HCT116 (cell line): ENCODE results near the gene FBXL17. TPM values are rescaled to one million over a fixed set of nuclear protein-coding genes. Genes with fewer than 3 reads are reported as not detected.

Experiments used
- ATAC-seq: fragments of 200-7000 bp; cut with Tn5 transposase; 2 replicates; pipeline ENCODE4 v1.9.1; 2020; ENCODE audit warnings: mild to moderate bottlenecking, moderate library complexity
- BruUV-seq: library from RNA; stranded (reverse); fragments of 400-500 nt; replicated peaks from 2 replicates; lab custom pipeline; 2021; lab: Mats Ljungman, UMichigan
- CTCF ChIA-PET: fragments of 300-600 bp; sonication (Branson Sonifier 250); formaldehyde crosslinking; loops from one replicate; lab custom pipeline; 2021; ENCODE audit warnings: antibody characterized with exemption; lab: Charles Lee
- POLR2A ChIA-PET: fragments of 300-600, 350-600 bp; sonication (Branson Sonifier 250); formaldehyde crosslinking; loops from one replicate; lab custom pipeline; 2021; ENCODE audit warnings: antibody characterized with exemption; lab: Charles Lee
- RAD21 ChIA-PET, 2 experiments: fragments of 300-600 bp; sonication (Branson Sonifier 250); formaldehyde crosslinking; loops; one replicate each; lab custom pipeline; 2023; ENCODE audit warnings: low total read pairs in 2 of 2; ENCODE audit not compliant: uncharacterized antibody in 2 of 2, unreplicated experiment in 2 of 2, low non-redundant PET in 1 of 2; lab: Charles Lee
- DNase-seq: peaks from one replicate; pipeline ENCODE4 v3.0.0-alpha.2; 2010; ENCODE audit warnings: low read depth, low spot score
- H2AFZ ChIP-seq: fragments of 200-600 bp; shearing (Covaris generic), sonication (generic); 2 replicates; pipeline ENCODE4 v1.6.1; 2017; ENCODE audit warnings: low read depth, mixed run types, mixed read lengths, antibody characterized with exemption, low read length; ENCODE audit not compliant: poor library complexity, severe bottlenecking
- H3K27ac ChIP-seq: 2 replicates; pipeline ENCODE4 v1.5.1; 2012; ENCODE audit warnings: low read depth, low read length
- H3K27me3 ChIP-seq: fragments of 200-600 bp; sonication (generic); 2 replicates; pipeline ENCODE4 v1.6.1; 2016; ENCODE audit warnings: mixed run types, low read length, mixed read lengths; ENCODE audit not compliant: insufficient read depth
- H3K36me3 ChIP-seq, 2 experiments: fragments of 200-500 bp in 1 of 2; fragments of 200-600 bp in 1 of 2; sonication (Bioruptor generic) in 1 of 2; sonication (generic) in 1 of 2; 2 replicates each; pipeline versions ENCODE4 v1.5.1 to v1.6.1; 2014 to 2016; ENCODE audit warnings: low read length in 2 of 2, inconsistent platforms in 1 of 2, mixed read lengths in 1 of 2, mixed run types in 1 of 2; ENCODE audit not compliant: insufficient read depth in 2 of 2, control insufficient read depth in 1 of 2
- H3K4me1 ChIP-seq, 2 experiments: fragments of 200-600 bp in 1 of 2; sonication (generic) in 1 of 2; 2 replicates each; pipeline versions ENCODE4 v1.5.1 to v1.6.1; 2012 to 2017; ENCODE audit warnings: low read length in 2 of 2, inconsistent platforms in 1 of 2, mild to moderate bottlenecking in 1 of 2, mixed read lengths in 1 of 2, mixed run types in 1 of 2, moderate library complexity in 1 of 2; ENCODE audit not compliant: insufficient read depth in 2 of 2, control insufficient read depth in 1 of 2
- H3K4me2 ChIP-seq: fragments of 200-600 bp; sonication (generic); 2 replicates; pipeline ENCODE4 v1.6.1; 2017; ENCODE audit warnings: mixed run types, low read length, mixed read lengths
- H3K4me3 ChIP-seq, 2 experiments: fragments of 200-600 bp in 1 of 2; sonication (generic) in 1 of 2; replicated peaks in 1 of 2; 2 replicates each; pipeline ENCODE4 v1.5.1; 2011 to 2016; ENCODE audit warnings: low read length in 2 of 2, control low read depth in 1 of 2, low read depth in 1 of 2, mild to moderate bottlenecking in 1 of 2, mixed read lengths in 1 of 2, mixed run types in 1 of 2
- H3K79me2 ChIP-seq: fragments of 200-600 bp; sonication (generic); 2 replicates; pipeline ENCODE4 v1.6.1; 2017; ENCODE audit warnings: mild to moderate bottlenecking, mixed run types, low read length, moderate library complexity, mixed read lengths; ENCODE audit not compliant: insufficient read depth
- H3K9ac ChIP-seq: fragments of 200-600 bp; sonication (generic); 2 replicates; pipeline ENCODE4 v1.6.1; 2016; ENCODE audit warnings: low read length, mixed read lengths
- H3K9me2 ChIP-seq: fragments of 200-600 bp; sonication (generic), shearing (Covaris generic); 2 replicates; pipeline ENCODE4 v1.6.1; 2017; ENCODE audit warnings: mixed run types, mild to moderate bottlenecking, moderate library complexity; ENCODE audit not compliant: insufficient read depth
- H3K9me3 ChIP-seq, 2 experiments: fragments of 200-500 bp in 1 of 2; fragments of 200-600 bp in 1 of 2; sonication (Bioruptor generic) in 1 of 2; sonication (generic) in 1 of 2; 2 replicates each; pipeline ENCODE4 v1.6.1; 2014 to 2017; ENCODE audit warnings: low read length in 2 of 2, mixed read lengths in 2 of 2, inconsistent platforms in 1 of 2, low read depth in 1 of 2, mild to moderate bottlenecking in 1 of 2, mixed run types in 1 of 2, moderate library complexity in 1 of 2; ENCODE audit not compliant: control insufficient read depth in 1 of 2, insufficient read depth in 1 of 2
- H4K20me1 ChIP-seq: fragments of 200-600 bp; sonication (generic), shearing (Covaris generic); 2 replicates; pipeline ENCODE4 v1.6.1; 2017; ENCODE audit warnings: mixed run types, mild to moderate bottlenecking, moderate library complexity; ENCODE audit not compliant: insufficient read depth
- CEBPB ChIP-seq: IDR thresholded peaks from 2 replicates; pipeline ENCODE4 v1.6.1; 2012; ENCODE audit warnings: low read depth
- ELF1 ChIP-seq: IDR thresholded peaks from 2 replicates; pipeline ENCODE4 v1.6.1; 2012; ENCODE audit warnings: low read depth, borderline replicate concordance
- EZH2phosphoT487 ChIP-seq: fragments of 200-600 bp; IDR thresholded peaks from 2 replicates; pipeline ENCODE4 v1.6.1; 2018; ENCODE audit warnings: antibody characterized with exemption, borderline replicate concordance
- FOSL1 ChIP-seq: IDR thresholded peaks from 2 replicates; pipeline ENCODE4 v1.6.1; 2012; ENCODE audit warnings: low read depth
- POLR2A ChIP-seq: IDR thresholded peaks from 2 replicates; pipeline ENCODE4 v1.7.0; 2011; ENCODE audit warnings: borderline replicate concordance; ENCODE audit not compliant: insufficient read depth, insufficient read length; ENCODE audit errors: extremely low read depth
- POLR2AphosphoS5 ChIP-seq: IDR thresholded peaks from 2 replicates; pipeline ENCODE4 v1.6.1; 2011; ENCODE audit warnings: mild to moderate bottlenecking, low read depth, low read length, moderate library complexity
- RAD21 ChIP-seq: IDR thresholded peaks from 2 replicates; pipeline ENCODE4 v1.6.1; 2012; ENCODE audit warnings: low read depth, mild to moderate bottlenecking
- SIN3A ChIP-seq: IDR thresholded peaks from 2 replicates; pipeline ENCODE4 v1.6.1; 2012; ENCODE audit warnings: low read depth
- SRF ChIP-seq: IDR thresholded peaks from 2 replicates; pipeline ENCODE4 v1.6.1; 2012; ENCODE audit warnings: low read depth
- TCF7L2 ChIP-seq: IDR thresholded peaks from 2 replicates; pipeline ENCODE4 v1.7.0; 2011; ENCODE audit warnings: borderline replicate concordance, inconsistent platforms; ENCODE audit not compliant: insufficient read depth, insufficient read length; ENCODE audit errors: extremely low read depth
- YY1 ChIP-seq: IDR thresholded peaks from 2 replicates; pipeline ENCODE4 v1.6.1; 2011; ENCODE audit warnings: low read length, low read depth, moderate library complexity, mild to moderate bottlenecking; ENCODE audit not compliant: insufficient replicate concordance; ENCODE audit errors: extremely low read depth
- ZNF274 ChIP-seq: fragments of 200-500 bp; sonication (Bioruptor generic); IDR thresholded peaks from 2 replicates; pipeline ENCODE4 v1.6.1; 2014; ENCODE audit warnings: mild to moderate bottlenecking, low read depth, low read length, inconsistent platforms
- intact Hi-C: fragments of 100-400 bp; cut with micrococcal nuclease; formaldehyde crosslinking; loops from 2 replicates; pipeline ENCODE4 v1.10.0; 2022
- total RNA-seq: library from RNA; stranded (reverse); gene quantifications from one replicate; pipeline ENCODE4 v1.2.1, GENCODE V29; 2021; ENCODE audit not compliant: unreplicated experiment
- TF ChIP-seq, protein P1 (sequence below): IDR thresholded peaks from 2 replicates; pipeline ENCODE4 v1.6.1; 2011; ENCODE audit warnings: mild to moderate bottlenecking, low read length, moderate library complexity; ENCODE audit not compliant: insufficient replicate concordance; ENCODE audit errors: extremely low read depth
- TF ChIP-seq, protein P2 (sequence below): IDR thresholded peaks from 2 replicates; pipeline ENCODE4 v1.6.1; 2012; ENCODE audit warnings: low read depth

The FBXL17 gene
- total RNA-seq, 1 experiment from 2014 or later, result 9.4 TPM

DNA sequence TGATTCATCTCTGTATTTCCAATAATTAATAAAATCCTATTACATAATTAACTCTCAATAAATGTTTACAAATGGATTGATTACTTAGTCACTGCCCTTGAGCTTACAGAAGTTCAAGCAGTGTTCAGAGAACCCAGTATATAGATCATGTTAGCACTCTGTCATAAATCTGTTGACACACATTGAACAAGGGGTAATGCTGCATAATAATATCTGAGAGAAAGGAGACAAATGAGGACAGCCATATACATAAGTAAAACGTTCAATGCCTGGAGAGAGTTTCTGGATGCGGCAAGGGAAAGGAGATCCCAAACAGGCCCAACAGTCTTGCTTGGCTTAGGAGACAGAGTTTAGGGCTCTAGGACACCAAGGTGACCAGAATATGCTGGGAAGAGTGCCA is 270.2 kb downstream of the FBXL17 start:
- Histone ChIP-seq H3K9me2 (no peaks in the 10 kb centered on the region), H3K9me3 (no peaks in the 10 kb centered on the region), H3K9ac (no peak overlapping the region), H3K4me2 (no peak overlapping the region), H3K79me2 (no peaks in the 10 kb centered on the region), H3K36me3 (no peaks in the 10 kb centered on the region), H3K4me3 (no peak overlapping the region), H2AFZ (no peak overlapping the region), H4K20me1 (no peaks in the 10 kb centered on the region), H3K4me1 (no peaks in the 10 kb centered on the region), H3K27me3 (no peaks in the 10 kb centered on the region), H3K27ac (no peak overlapping the region)
- no peak for TF ChIP-seq TCF7L2
- TF ChIP-seq ZNF274, result no peak
- TF ChIP-seq ELF1, result no peak
- TF ChIP-seq, protein P1, sequence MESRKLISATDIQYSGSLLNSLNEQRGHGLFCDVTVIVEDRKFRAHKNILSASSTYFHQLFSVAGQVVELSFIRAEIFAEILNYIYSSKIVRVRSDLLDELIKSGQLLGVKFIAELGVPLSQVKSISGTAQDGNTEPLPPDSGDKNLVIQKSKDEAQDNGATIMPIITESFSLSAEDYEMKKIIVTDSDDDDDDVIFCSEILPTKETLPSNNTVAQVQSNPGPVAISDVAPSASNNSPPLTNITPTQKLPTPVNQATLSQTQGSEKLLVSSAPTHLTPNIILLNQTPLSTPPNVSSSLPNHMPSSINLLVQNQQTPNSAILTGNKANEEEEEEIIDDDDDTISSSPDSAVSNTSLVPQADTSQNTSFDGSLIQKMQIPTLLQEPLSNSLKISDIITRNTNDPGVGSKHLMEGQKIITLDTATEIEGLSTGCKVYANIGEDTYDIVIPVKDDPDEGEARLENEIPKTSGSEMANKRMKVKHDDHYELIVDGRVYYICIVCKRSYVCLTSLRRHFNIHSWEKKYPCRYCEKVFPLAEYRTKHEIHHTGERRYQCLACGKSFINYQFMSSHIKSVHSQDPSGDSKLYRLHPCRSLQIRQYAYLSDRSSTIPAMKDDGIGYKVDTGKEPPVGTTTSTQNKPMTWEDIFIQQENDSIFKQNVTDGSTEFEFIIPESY, result no peak
- TF ChIP-seq, protein P2, sequence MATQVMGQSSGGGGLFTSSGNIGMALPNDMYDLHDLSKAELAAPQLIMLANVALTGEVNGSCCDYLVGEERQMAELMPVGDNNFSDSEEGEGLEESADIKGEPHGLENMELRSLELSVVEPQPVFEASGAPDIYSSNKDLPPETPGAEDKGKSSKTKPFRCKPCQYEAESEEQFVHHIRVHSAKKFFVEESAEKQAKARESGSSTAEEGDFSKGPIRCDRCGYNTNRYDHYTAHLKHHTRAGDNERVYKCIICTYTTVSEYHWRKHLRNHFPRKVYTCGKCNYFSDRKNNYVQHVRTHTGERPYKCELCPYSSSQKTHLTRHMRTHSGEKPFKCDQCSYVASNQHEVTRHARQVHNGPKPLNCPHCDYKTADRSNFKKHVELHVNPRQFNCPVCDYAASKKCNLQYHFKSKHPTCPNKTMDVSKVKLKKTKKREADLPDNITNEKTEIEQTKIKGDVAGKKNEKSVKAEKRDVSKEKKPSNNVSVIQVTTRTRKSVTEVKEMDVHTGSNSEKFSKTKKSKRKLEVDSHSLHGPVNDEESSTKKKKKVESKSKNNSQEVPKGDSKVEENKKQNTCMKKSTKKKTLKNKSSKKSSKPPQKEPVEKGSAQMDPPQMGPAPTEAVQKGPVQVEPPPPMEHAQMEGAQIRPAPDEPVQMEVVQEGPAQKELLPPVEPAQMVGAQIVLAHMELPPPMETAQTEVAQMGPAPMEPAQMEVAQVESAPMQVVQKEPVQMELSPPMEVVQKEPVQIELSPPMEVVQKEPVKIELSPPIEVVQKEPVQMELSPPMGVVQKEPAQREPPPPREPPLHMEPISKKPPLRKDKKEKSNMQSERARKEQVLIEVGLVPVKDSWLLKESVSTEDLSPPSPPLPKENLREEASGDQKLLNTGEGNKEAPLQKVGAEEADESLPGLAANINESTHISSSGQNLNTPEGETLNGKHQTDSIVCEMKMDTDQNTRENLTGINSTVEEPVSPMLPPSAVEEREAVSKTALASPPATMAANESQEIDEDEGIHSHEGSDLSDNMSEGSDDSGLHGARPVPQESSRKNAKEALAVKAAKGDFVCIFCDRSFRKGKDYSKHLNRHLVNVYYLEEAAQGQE, result no peak
- TF ChIP-seq YY1, result no peak
- no peak for TF ChIP-seq SRF
- TF ChIP-seq POLR2A, result no peak
- TF ChIP-seq SIN3A, result no peak
- TF ChIP-seq EZH2phosphoT487, result no peak
- no peak for TF ChIP-seq RAD21
- no peak for TF ChIP-seq CEBPB
- no peak for TF ChIP-seq FOSL1
- no peak for TF ChIP-seq POLR2AphosphoS5
- ChIA-PET CTCF (no interaction called here), POLR2A (no interaction called here), RAD21 (no interaction called here)
- no TSS peak for BruUV-seq
- ATAC-seq (no peak), DNase-seq (no peak)
- intact Hi-C loops, result no loop called here
